Loucy (cell line): ENCODE data around the gene IL36RN.

Experiments
- H2AFZ ChIP-seq: fragments of 200-600 bp; sonication (generic); 2 replicates; pipeline ENCODE4 v1.6.0; 2016; ENCODE audit warnings: antibody characterized with exemption, mild to moderate bottlenecking, low read length, moderate library complexity
- H3F3A ChIP-seq: fragments of 200-600 bp; 2 replicates; pipeline ENCODE4 v1.6.0; 2016; ENCODE audit warnings: antibody characterized with exemption, low read depth, mild to moderate bottlenecking
- H3K27me3 ChIP-seq: fragments of 200-600 bp; sonication (generic); 2 replicates; pipeline ENCODE4 v1.6.1; 2014; ENCODE audit warnings: low read length, mild to moderate bottlenecking; ENCODE audit not compliant: insufficient read depth, poor library complexity, severe bottlenecking
- H3K36me3 ChIP-seq: fragments of 200-600 bp; sonication (generic); 2 replicates; pipeline ENCODE4 v1.6.1; 2016; ENCODE audit warnings: low read length; ENCODE audit not compliant: insufficient read depth
- H3K4me1 ChIP-seq: fragments of 200-600 bp; sonication (generic); 2 replicates; pipeline ENCODE4 v1.5.1; 2014; ENCODE audit warnings: low read length, mild to moderate bottlenecking; ENCODE audit not compliant: insufficient read depth, poor library complexity, severe bottlenecking
- H3K4me2 ChIP-seq: fragments of 200-600 bp; sonication (generic); 2 replicates; pipeline ENCODE4 v1.6.0; 2014; ENCODE audit warnings: antibody characterized with exemption, low read length, low read depth, mild to moderate bottlenecking; ENCODE audit not compliant: poor library complexity, severe bottlenecking
- H3K4me3 ChIP-seq: fragments of 200-600 bp; sonication (generic); 2 replicates; pipeline ENCODE4 v1.5.1; 2014; ENCODE audit warnings: low read length, mild to moderate bottlenecking, mixed read lengths; ENCODE audit not compliant: poor library complexity, severe bottlenecking
- H3K79me2 ChIP-seq: fragments of 200-600 bp; sonication (generic); 2 replicates; pipeline ENCODE4 v1.6.1; 2014; ENCODE audit warnings: low read length; ENCODE audit not compliant: insufficient read depth
- H3K9ac ChIP-seq: fragments of 200-600 bp; sonication (generic); 2 replicates; pipeline ENCODE4 v1.6.0; 2014; ENCODE audit warnings: mild to moderate bottlenecking, low read depth, low read length, moderate library complexity; ENCODE audit not compliant: poor library complexity, severe bottlenecking
- H3K9me2 ChIP-seq: fragments of 200-600 bp; sonication (generic); replicated peaks from 2 replicates; pipeline ENCODE4 v1.6.1; 2016; ENCODE audit warnings: low read depth, low read length, mixed read lengths
- H3K9me3 ChIP-seq: fragments of 200-600 bp; sonication (generic); 2 replicates; pipeline ENCODE4 v1.6.1; 2014; ENCODE audit warnings: mild to moderate bottlenecking, antibody characterized with exemption, low read length, low read depth; ENCODE audit not compliant: insufficient read depth
- H4K20me1 ChIP-seq: fragments of 200-600 bp; sonication (generic); 2 replicates; pipeline ENCODE4 v1.6.0; 2014; ENCODE audit warnings: antibody characterized with exemption, low read length, mild to moderate bottlenecking; ENCODE audit not compliant: insufficient read depth, poor library complexity, severe bottlenecking
- CTCF ChIP-seq: fragments of 200-600 bp; sonication (generic); conservative IDR thresholded peaks from 2 replicates; pipeline ENCODE4 v1.5.1; 2014; ENCODE audit warnings: mild to moderate bottlenecking, antibody characterized with exemption, low read length
- EZH2phosphoT487 ChIP-seq: fragments of 200-600 bp; IDR thresholded peaks from 2 replicates; pipeline ENCODE4 v1.6.1; 2018; ENCODE audit warnings: antibody characterized with exemption, mild to moderate bottlenecking, moderate library complexity, borderline replicate concordance

Gene IL36RN

DNA sequence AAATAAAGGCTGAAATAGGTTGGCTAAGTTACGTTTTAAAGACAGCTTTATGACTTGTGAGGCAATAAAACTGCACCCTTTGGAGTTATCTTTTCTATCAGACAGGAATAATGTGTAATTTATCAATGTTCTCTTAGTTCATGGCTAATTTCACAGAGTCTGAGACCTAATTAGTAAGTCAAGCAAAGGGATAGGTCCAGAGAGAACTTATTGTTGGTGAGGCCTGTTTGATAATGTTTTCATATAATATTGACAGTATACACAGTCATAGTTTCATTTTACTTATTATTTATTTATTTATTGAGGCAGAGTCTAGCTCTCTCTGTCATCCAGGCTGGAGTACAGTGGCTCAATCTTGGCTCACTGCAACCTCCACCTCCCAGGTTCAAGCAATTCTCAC, 1.9 kb upstream of the IL36RN start:
- H2AFZ ChIP-seq = no peak overlapping the region
- no peaks in the 10 kb centered on the region for H4K20me1 ChIP-seq
- H3K27me3 ChIP-seq = no peaks in the 10 kb centered on the region
- no peak overlapping the region for H3K4me3 ChIP-seq
- H3F3A ChIP-seq = no peaks in the 10 kb centered on the region
- H3K79me2 ChIP-seq = no peaks in the 10 kb centered on the region
- no peaks in the 10 kb centered on the region for H3K9me2 ChIP-seq
- no peaks in the 10 kb centered on the region; the same call in 1 of the 2 replicates for H3K9me3 ChIP-seq
- H3K4me1 ChIP-seq = no peaks in the 10 kb centered on the region
- no peaks in the 10 kb centered on the region for H3K36me3 ChIP-seq
- no peak overlapping the region for H3K9ac ChIP-seq
- H3K4me2 ChIP-seq = no peak overlapping the region
- TF ChIP-seq CTCF (no peak), EZH2phosphoT487 (no peak)

GRCh38 chr2:113058411-113058994, 495 bp upstream of the IL36RN start:
- no peaks in the 10 kb centered on the region for H3K79me2 ChIP-seq

GRCh38 chr2:113060396-113060795, 1.4 kb downstream of the IL36RN start:
- H3K9me2 ChIP-seq = no peaks in the 10 kb centered on the region
- H3K36me3 ChIP-seq = no peaks in the 10 kb centered on the region
- H2AFZ ChIP-seq = no peak overlapping the region
- H3K79me2 ChIP-seq = no peaks in the 10 kb centered on the region
- no peak overlapping the region for H3K4me3 ChIP-seq
- no peaks in the 10 kb centered on the region for H3K4me1 ChIP-seq
- H3K9ac ChIP-seq = no peak overlapping the region
- no peaks in the 10 kb centered on the region for H3F3A ChIP-seq
- H4K20me1 ChIP-seq = no peaks in the 10 kb centered on the region
- no peak overlapping the region for H3K4me2 ChIP-seq
- no peaks in the 10 kb centered on the region for H3K27me3 ChIP-seq
- no peaks in the 10 kb centered on the region; the same call in 1 of the 2 replicates for H3K9me3 ChIP-seq
- TF ChIP-seq CTCF (no peak), EZH2phosphoT487 (no peak)

More at GRCh38 chr2:113058411-113058994, 495 bp upstream of the IL36RN start:
- Histone ChIP-seq H2AFZ (no peak overlapping the region), H3F3A (no peaks in the 10 kb centered on the region), H3K9me3 (no peaks in the 10 kb centered on the region; the same call in 1 of the 2 replicates), H3K27me3 (no peaks in the 10 kb centered on the region), H4K20me1 (no peaks in the 10 kb centered on the region), H3K9me2 (no peaks in the 10 kb centered on the region), H3K36me3 (no peaks in the 10 kb centered on the region), H3K4me2 (no peak overlapping the region), H3K4me1 (no peaks in the 10 kb centered on the region), H3K4me3 (no peak overlapping the region), H3K9ac (no peak overlapping the region)
- no peak for TF ChIP-seq EZH2phosphoT487
- no peak for TF ChIP-seq CTCF
